ENCODE results near the gene HECTD4.

GRCh38 chr12:112199136-112199535 is 183.1 kb downstream of the HECTD4 start:
- TF ChIP-seq CTCF (IDR thresholded peaks at IDR 0.05) (no peak), POLR2A (IDR thresholded peaks at IDR 0.05) (no peak)

All from body of pancreas (tissue), 4 donors.